Keratinocyte (primary cell): ENCODE data around the gene MAPKBP1. TPM values are rescaled to one million over a fixed set of nuclear protein-coding genes. Genes with fewer than 3 reads are reported as not detected.
A peak's percentile ranks its signal among the peaks of the same experiment; 100 is the strongest.

Experiments
- DNase-seq: peaks from one replicate; pipeline ENCODE4 v3.0.0-alpha.2; 2011; ENCODE audit warnings: low read depth, missing footprints, low spot score
- FAIRE-seq: peaks from 2 replicates; lab custom pipeline; 2011; peaks lifted over from hg19 to GRCh38; lab: Jason Lieb, UNC
- H2AFZ ChIP-seq: 2 replicates; pipeline ENCODE4 v1.6.0; 2012; ENCODE audit warnings: low read length, control low read depth, inconsistent platforms; ENCODE audit not compliant: control insufficient read depth
- H3K27ac ChIP-seq: 2 replicates; pipeline ENCODE4 v1.5.1; 2011; ENCODE audit warnings: low read length; ENCODE audit not compliant: control insufficient read depth, insufficient read depth
- H3K27me3 ChIP-seq: 3 replicates; pipeline ENCODE4 v1.6.0; 2011; ENCODE audit warnings: low read length; ENCODE audit not compliant: control insufficient read depth, insufficient read depth; ENCODE audit errors: extremely low read depth
- H3K36me3 ChIP-seq, 2 experiments: 2 replicates in 1 of 2; 3 replicates in 1 of 2; pipeline ENCODE4 v1.5.1; 2011; ENCODE audit warnings: low read length in 2 of 2, mild to moderate bottlenecking in 1 of 2; ENCODE audit not compliant: control insufficient read depth in 2 of 2, insufficient read depth in 2 of 2; ENCODE audit errors: extremely low read depth in 1 of 2
- H3K4me1 ChIP-seq: 3 replicates; pipeline ENCODE4 v1.5.1; 2011; ENCODE audit warnings: low read length; ENCODE audit not compliant: control insufficient read depth, insufficient read depth; ENCODE audit errors: extremely low read depth
- H3K4me2 ChIP-seq: 3 replicates; pipeline ENCODE4 v1.6.0; 2011; ENCODE audit warnings: low read depth, low read length; ENCODE audit not compliant: control insufficient read depth, insufficient read depth; ENCODE audit errors: extremely low read depth
- H3K4me3 ChIP-seq, 3 experiments: fragments of 200-600 bp in 1 of 3; sonication (generic) in 1 of 3; 2 replicates in 2 of 3; 3 replicates in 1 of 3; pipeline ENCODE4 v1.5.1; 2011 to 2016; ENCODE audit warnings: low read length in 3 of 3, mild to moderate bottlenecking in 3 of 3, control low read depth in 2 of 3, inconsistent platforms in 1 of 3, low read depth in 1 of 3, mixed read lengths in 1 of 3, mixed run types in 1 of 3, moderate library complexity in 1 of 3; ENCODE audit not compliant: control insufficient read depth in 2 of 3, insufficient read depth in 2 of 3; ENCODE audit errors: extremely low read depth in 1 of 3
- H3K79me2 ChIP-seq: 2 replicates; pipeline ENCODE4 v1.6.0; 2012; ENCODE audit warnings: low read length; ENCODE audit not compliant: control insufficient read depth, insufficient read depth
- H3K9ac ChIP-seq: 3 replicates; pipeline ENCODE4 v1.6.0; 2011; ENCODE audit warnings: low read length; ENCODE audit not compliant: control insufficient read depth, insufficient read depth; ENCODE audit errors: extremely low read depth
- H3K9me1 ChIP-seq: 3 replicates; pipeline ENCODE4 v1.6.0; 2011; ENCODE audit warnings: low read length; ENCODE audit not compliant: control insufficient read depth, insufficient read depth; ENCODE audit errors: extremely low read depth
- H3K9me3 ChIP-seq: 2 replicates; pipeline ENCODE4 v1.5.1; 2012; ENCODE audit warnings: low read depth, low read length; ENCODE audit not compliant: control insufficient read depth
- H4K20me1 ChIP-seq: 3 replicates; pipeline ENCODE4 v1.6.0; 2011; ENCODE audit warnings: low read length; ENCODE audit not compliant: control insufficient read depth, insufficient read depth; ENCODE audit errors: extremely low read depth
- EZH2 ChIP-seq: IDR thresholded peaks from one replicate; pipeline ENCODE4 v1.6.1; 2012; ENCODE audit warnings: inconsistent platforms, mild to moderate bottlenecking, low read length, moderate library complexity
- dilution Hi-C: fragments of 300-500 bp; cut with MboI; formaldehyde crosslinking; loops from one replicate; pipeline ENCODE4 v1.7.0; 2020; ENCODE audit warnings: low sequenced_read_pairs; ENCODE audit not compliant: extremely low pct_ligation_motif_present
- polyA plus RNA-seq, 5 experiments: library from polyadenylated mRNA; depleted of rRNA in 3 of 5; stranded (reverse) in 3 of 5; stranded (forward) in 1 of 5; unstranded in 1 of 5; fragments of >200 nt; gene quantifications; 1 replicate in 1 of 5; 2 replicates in 3 of 5; 3 replicates in 1 of 5; pipeline versions ENCODE4 v1.2.1 to v1.2.3, GENCODE V29; 2011 to 2012; ENCODE audit warnings: missing spikeins in 2 of 5, low read depth in 1 of 5, low replicate concordance in 1 of 5
- TF ChIP-seq, protein P1 (sequence below), 3 experiments: IDR thresholded peaks in 1 of 3; conservative IDR thresholded peaks in 1 of 3; optimal IDR thresholded peaks in 1 of 3; 2 replicates in 2 of 3; 3 replicates in 1 of 3; pipeline versions ENCODE3 to v1.5.1; 2011; ENCODE audit warnings: low read length in 3 of 3, mild to moderate bottlenecking in 3 of 3, moderate library complexity in 2 of 3, control low read depth in 1 of 3, inconsistent platforms in 1 of 3; ENCODE audit not compliant: insufficient read depth in 2 of 3; ENCODE audit errors: extremely low read depth in 1 of 3

MAPKBP1 gene
- polyA plus RNA-seq, 1 donor (not counting 4 experiments of a cell fraction or from before 2014, with no cell fraction given): 18.3 TPM

DNA sequence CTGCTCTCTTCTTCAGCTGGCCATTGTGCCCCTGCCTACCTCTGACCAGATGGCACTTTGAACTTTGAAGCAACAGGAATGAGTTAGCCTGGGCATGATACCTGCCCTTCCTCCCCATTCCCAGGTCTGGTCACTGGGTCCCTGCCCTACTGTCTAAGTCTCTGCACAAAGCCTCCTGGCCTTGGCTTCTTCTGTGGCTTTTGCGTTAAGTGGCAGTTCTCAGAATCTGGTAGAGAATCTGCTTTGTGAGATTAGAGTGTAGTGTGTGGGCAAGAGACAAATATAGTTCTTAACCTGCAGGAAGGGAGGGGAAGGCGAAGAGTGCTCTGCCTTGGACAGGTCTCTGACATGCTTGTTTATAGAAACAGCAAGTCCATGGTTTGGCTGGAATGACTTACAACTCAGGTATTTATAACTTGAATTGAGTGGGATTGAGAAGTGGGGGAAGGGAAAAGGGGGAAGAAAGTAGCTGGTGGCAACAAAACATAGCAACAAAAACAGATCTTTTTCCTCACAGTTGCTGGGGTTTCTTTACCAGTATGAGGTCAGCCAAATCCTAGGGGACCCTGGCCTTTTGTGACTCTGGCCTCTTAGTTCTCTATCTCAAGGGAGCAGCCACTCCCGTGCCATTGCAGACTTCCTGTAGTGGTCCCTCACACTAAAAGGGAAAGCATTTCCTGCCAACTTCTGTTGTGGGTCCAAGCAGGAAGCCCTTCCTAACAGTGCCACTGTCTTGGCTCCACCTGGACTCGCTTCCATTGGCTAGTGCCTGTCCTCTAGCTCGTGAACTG lies 16.7 kb downstream of the MAPKBP1 start:
- peak overlapping the region in 1 of 3 experiments; percentile 2 for H3K4me3 ChIP-seq
- no peak overlapping the region for H2AFZ ChIP-seq
- H3K79me2 ChIP-seq: peaks cover 83% of the 10 kb centered on the region
- H3K27ac ChIP-seq: peak overlapping the region; percentile 59
- no peaks in the 10 kb centered on the region for H3K9me3 ChIP-seq
- peak overlapping the region; percentile 40 for H3K4me2 ChIP-seq
- TF ChIP-seq EZH2: no peak
- TF ChIP-seq, protein P1, sequence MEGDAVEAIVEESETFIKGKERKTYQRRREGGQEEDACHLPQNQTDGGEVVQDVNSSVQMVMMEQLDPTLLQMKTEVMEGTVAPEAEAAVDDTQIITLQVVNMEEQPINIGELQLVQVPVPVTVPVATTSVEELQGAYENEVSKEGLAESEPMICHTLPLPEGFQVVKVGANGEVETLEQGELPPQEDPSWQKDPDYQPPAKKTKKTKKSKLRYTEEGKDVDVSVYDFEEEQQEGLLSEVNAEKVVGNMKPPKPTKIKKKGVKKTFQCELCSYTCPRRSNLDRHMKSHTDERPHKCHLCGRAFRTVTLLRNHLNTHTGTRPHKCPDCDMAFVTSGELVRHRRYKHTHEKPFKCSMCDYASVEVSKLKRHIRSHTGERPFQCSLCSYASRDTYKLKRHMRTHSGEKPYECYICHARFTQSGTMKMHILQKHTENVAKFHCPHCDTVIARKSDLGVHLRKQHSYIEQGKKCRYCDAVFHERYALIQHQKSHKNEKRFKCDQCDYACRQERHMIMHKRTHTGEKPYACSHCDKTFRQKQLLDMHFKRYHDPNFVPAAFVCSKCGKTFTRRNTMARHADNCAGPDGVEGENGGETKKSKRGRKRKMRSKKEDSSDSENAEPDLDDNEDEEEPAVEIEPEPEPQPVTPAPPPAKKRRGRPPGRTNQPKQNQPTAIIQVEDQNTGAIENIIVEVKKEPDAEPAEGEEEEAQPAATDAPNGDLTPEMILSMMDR (optimal IDR thresholded peaks at IDR 0.05 in 1 of 3, IDR thresholded peaks at IDR 0.05 in 1 of 3, conservative IDR thresholded peaks at IDR 0.05 in 1 of 3; ENCODE audit: extremely low read depth in 1 of 3, insufficient read depth in 2 of 3, low read length in 3 of 3): no peak
- DNase-seq (no peak), FAIRE-seq (peak; percentile 75)
- no peaks in the 10 kb centered on the region for H3K27me3 ChIP-seq
- peaks cover 8 to 10% of the 10 kb centered on the region in 2 experiments for H3K36me3 ChIP-seq
- dilution Hi-C loops: no loop called here
- H3K9me1 ChIP-seq: no peaks in the 10 kb centered on the region
- peaks cover 76% of the 10 kb centered on the region for H3K4me1 ChIP-seq
- H3K9ac ChIP-seq: peak overlapping the region; percentile 24
- H4K20me1 ChIP-seq: no peaks in the 10 kb centered on the region

DNA sequence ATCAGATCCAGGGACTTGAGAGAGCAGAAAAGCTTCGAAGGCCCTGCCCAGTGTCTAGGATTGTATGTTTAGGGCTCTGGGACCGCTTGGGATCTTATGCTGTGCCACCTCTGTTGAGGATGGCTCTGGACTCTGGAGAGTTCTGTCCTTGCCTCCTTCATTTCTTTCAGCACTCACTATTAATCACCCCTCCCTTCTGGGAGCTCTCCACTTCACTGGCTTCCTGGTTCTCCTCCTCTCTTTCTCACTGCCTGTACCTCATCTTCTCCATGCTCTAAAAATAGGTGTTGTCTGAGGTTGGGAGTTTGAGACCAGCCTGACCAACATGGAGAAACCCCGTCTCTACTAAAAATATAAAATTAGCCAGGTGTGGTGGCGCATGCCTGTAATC lies 17.3 kb downstream of the MAPKBP1 start:
- dilution Hi-C loops: no loop called here
- no peaks in the 10 kb centered on the region for H3K9me3 ChIP-seq
- peaks cover 10% of the 10 kb centered on the region in 2 experiments for H3K36me3 ChIP-seq
- H3K79me2 ChIP-seq: peaks cover 80% of the 10 kb centered on the region
- H3K27me3 ChIP-seq: no peaks in the 10 kb centered on the region
- FAIRE-seq: no peak
- peaks cover 82% of the 10 kb centered on the region for H3K4me1 ChIP-seq
- peak overlapping the region; percentile 40 for H3K4me2 ChIP-seq
- H3K27ac ChIP-seq: peak overlapping the region; percentile 59
- H3K9ac ChIP-seq: peak overlapping the region; percentile 24
- H3K9me1 ChIP-seq: no peaks in the 10 kb centered on the region
- H3K4me3 ChIP-seq: no peak overlapping the region
- no peak overlapping the region for H2AFZ ChIP-seq
- no peaks in the 10 kb centered on the region for H4K20me1 ChIP-seq
- TF ChIP-seq, protein P1 (optimal IDR thresholded peaks at IDR 0.05 in 1 of 3, IDR thresholded peaks at IDR 0.05 in 1 of 3, conservative IDR thresholded peaks at IDR 0.05 in 1 of 3; ENCODE audit: extremely low read depth in 1 of 3, insufficient read depth in 2 of 3, low read length in 3 of 3): no peak
- TF ChIP-seq EZH2: no peak
- DNase-seq: no peak
